Caco-2 (cell line): ENCODE results near the gene CMBL. TPM values are rescaled to one million over a fixed set of nuclear protein-coding genes. Genes with fewer than 3 reads are reported as not detected.
A peak's percentile ranks its signal among the peaks of the same experiment; 100 is the strongest.

Experiments
- BruUV-seq: library from RNA; stranded (reverse); fragments of 400-500 nt; replicated peaks from 2 replicates; lab custom pipeline; 2021; lab: Mats Ljungman, UMichigan
- CTCF ChIA-PET: fragments of 300-600 bp; sonication (Branson Sonifier 250); formaldehyde crosslinking; loops from one replicate; lab custom pipeline; 2022; ENCODE audit warnings: antibody characterized with exemption; lab: Charles Lee
- POLR2A ChIA-PET: fragments of 300-600 bp; sonication (Branson Sonifier 250); formaldehyde crosslinking; loops from one replicate; lab custom pipeline; 2022; ENCODE audit warnings: antibody characterized with exemption; lab: Charles Lee
- DNase-seq, 2 experiments: peaks; one replicate each; pipeline versions ENCODE4 v3.0.0 to v3.0.0-alpha.2; 2020 to 2022
- H3K27me3 ChIP-seq: replicated peaks from 2 replicates; pipeline ENCODE4 v1.6.0; 2011; ENCODE audit warnings: low read length; ENCODE audit not compliant: control insufficient read depth, insufficient read depth
- H3K36me3 ChIP-seq: 2 replicates; pipeline ENCODE4 v1.5.1; 2011; ENCODE audit warnings: low read length; ENCODE audit not compliant: control insufficient read depth, insufficient read depth
- H3K4me1 ChIP-seq: fragments of 250-450 bp; sonication (Bioruptor Pico); 2 replicates; pipeline ENCODE4 v1.5.1; 2020; ENCODE audit warnings: mild to moderate bottlenecking
- H3K4me3 ChIP-seq: 2 replicates; pipeline ENCODE4 v1.5.1; 2011; ENCODE audit warnings: low read depth, mild to moderate bottlenecking, control low read depth, low read length
- H3K9me3 ChIP-seq: fragments of 250-450 bp; sonication (Bioruptor Pico); 2 replicates; pipeline ENCODE4 v1.5.1; 2020; ENCODE audit warnings: mild to moderate bottlenecking, moderate library complexity
- H3K27ac Mint-ChIP-seq: one replicate; pipeline ENCODE4 v1.8.0; 2022; ENCODE audit warnings: mixed read lengths; ENCODE audit not compliant: unreplicated experiment
- H3K27me3 Mint-ChIP-seq: one replicate; pipeline ENCODE4 v1.8.0; 2022; ENCODE audit warnings: mixed read lengths; ENCODE audit not compliant: insufficient read depth, unreplicated experiment
- H3K36me3 Mint-ChIP-seq: one replicate; pipeline ENCODE4 v1.8.0; 2022; ENCODE audit warnings: mild to moderate bottlenecking, mixed read lengths; ENCODE audit not compliant: insufficient read depth, unreplicated experiment
- H3K4me1 Mint-ChIP-seq: one replicate; pipeline ENCODE4 v1.8.0; 2022; ENCODE audit warnings: low read depth, mixed read lengths; ENCODE audit not compliant: unreplicated experiment
- H3K4me3 Mint-ChIP-seq: one replicate; pipeline ENCODE4 v1.8.0; 2022; ENCODE audit warnings: mild to moderate bottlenecking, moderate library complexity, mixed read lengths; ENCODE audit not compliant: unreplicated experiment
- H3K9me3 Mint-ChIP-seq: one replicate; pipeline ENCODE4 v1.8.0; 2022; ENCODE audit warnings: mixed read lengths; ENCODE audit not compliant: unreplicated experiment
- intact Hi-C: fragments of 100-400 bp; cut with micrococcal nuclease; formaldehyde crosslinking; loops from one replicate; pipeline ENCODE4 v1.10.0; 2022; ENCODE audit not compliant: unreplicated experiment
- total RNA-seq: library from RNA; stranded (reverse); gene quantifications from 2 replicates; pipeline ENCODE4 v1.2.3, GENCODE V29; 2022
- TF ChIP-seq, protein P1 (sequence below), 2 experiments: fragments of 200-600 bp in 1 of 2; IDR thresholded peaks; 1 replicate in 1 of 2; 2 replicates in 1 of 2; pipeline versions ENCODE4 v1.5.1 to v1.8.0; 2011 to 2022; ENCODE audit warnings: antibody characterized with exemption in 1 of 2, control low read depth in 1 of 2, inconsistent platforms in 1 of 2, low read depth in 1 of 2, low read length in 1 of 2, mild to moderate bottlenecking in 1 of 2, moderate library complexity in 1 of 2; ENCODE audit not compliant: insufficient read depth in 1 of 2, severe bottlenecking in 1 of 2, unreplicated experiment in 1 of 2

CMBL gene
- total RNA-seq, 1 experiment from 2014 or later: 18.4 TPM

DNA sequence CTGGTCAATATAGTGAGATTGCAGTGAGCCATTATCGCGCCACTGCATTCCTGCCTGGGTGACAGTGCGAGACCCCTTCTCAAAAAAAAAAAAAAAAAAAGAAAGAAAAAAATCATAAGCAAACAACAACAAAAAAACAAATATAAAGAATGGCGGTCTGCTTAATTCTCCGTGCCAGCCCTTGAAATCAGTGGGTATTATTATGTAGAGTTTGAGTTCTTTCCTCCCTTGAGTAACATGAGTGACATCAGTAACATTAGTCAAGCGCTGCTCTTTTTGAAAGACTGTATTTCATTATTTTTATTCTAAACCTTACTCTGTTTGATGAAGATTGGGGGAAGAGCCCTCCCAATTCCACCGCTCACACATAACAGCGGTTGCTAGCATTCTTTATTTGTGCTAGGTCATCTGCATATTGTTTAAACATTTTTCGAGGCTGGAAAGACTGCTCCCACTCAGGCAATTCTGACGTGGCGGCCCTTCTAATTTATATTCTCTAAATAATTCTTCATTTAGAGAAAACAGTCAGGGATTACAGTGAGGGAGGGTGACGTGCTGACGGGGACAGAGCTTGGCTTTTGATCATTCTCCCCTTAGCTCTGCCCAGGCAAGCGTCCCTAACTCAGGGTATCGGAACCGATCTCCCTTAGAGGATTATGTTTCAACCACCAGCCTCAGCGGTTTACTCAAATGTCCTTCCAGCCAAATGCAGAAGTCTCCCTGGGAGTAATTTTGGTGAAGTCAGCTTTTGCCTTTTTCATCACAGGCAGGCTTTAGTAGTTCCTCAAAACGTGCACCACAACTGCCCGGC is 44.9 kb upstream of the CMBL start:
- TF ChIP-seq, protein P1, sequence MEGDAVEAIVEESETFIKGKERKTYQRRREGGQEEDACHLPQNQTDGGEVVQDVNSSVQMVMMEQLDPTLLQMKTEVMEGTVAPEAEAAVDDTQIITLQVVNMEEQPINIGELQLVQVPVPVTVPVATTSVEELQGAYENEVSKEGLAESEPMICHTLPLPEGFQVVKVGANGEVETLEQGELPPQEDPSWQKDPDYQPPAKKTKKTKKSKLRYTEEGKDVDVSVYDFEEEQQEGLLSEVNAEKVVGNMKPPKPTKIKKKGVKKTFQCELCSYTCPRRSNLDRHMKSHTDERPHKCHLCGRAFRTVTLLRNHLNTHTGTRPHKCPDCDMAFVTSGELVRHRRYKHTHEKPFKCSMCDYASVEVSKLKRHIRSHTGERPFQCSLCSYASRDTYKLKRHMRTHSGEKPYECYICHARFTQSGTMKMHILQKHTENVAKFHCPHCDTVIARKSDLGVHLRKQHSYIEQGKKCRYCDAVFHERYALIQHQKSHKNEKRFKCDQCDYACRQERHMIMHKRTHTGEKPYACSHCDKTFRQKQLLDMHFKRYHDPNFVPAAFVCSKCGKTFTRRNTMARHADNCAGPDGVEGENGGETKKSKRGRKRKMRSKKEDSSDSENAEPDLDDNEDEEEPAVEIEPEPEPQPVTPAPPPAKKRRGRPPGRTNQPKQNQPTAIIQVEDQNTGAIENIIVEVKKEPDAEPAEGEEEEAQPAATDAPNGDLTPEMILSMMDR (IDR thresholded peaks at IDR 0.05; ENCODE audit: insufficient read depth in 1 of 2, low read depth in 1 of 2, low read length in 1 of 2, severe bottlenecking in 1 of 2, unreplicated experiment in 1 of 2): no peak
- Mint-ChIP-seq H3K4me3 (peak overlapping the region; percentile 97), H3K27me3 (no peaks in the 10 kb centered on the region), H3K9me3 (no peaks in the 10 kb centered on the region), H3K4me1 (no peaks in the 10 kb centered on the region), H3K36me3 (peaks cover 13% of the 10 kb centered on the region), H3K27ac (peak overlapping the region; percentile 99)
- H3K27me3 ChIP-seq: no peaks in the 10 kb centered on the region
- POLR2A ChIA-PET: interaction anchor here (0.6 to 1.2 kb wide), 9 partner anchors 44 to 199 kb away, joined by 3 to 6 read pairs (median 3); partner anchors contain the start of genes ATPSCKMT and CCT5
- TSS peak; percentile 91 for BruUV-seq
- H3K36me3 ChIP-seq: no peaks in the 10 kb centered on the region
- CTCF ChIA-PET: interaction anchor here (0.9 to 1.2 kb wide), 5 partner anchors 12 to 69 kb away, joined by 3 to 5 read pairs (median 4); no protein-coding TSS in a partner anchor
- H3K4me3 ChIP-seq: peak overlapping the region; percentile 78
- no peaks in the 10 kb centered on the region for H3K9me3 ChIP-seq
- DNase-seq: no peak
- peaks cover 7% of the 10 kb centered on the region; the same call in 1 of the 2 replicates for H3K4me1 ChIP-seq
- intact Hi-C loops: loop anchor here (1.0 to 5.0 kb wide), 4 partner anchors 18 to 130 kb away; no protein-coding TSS in a partner anchor

DNA sequence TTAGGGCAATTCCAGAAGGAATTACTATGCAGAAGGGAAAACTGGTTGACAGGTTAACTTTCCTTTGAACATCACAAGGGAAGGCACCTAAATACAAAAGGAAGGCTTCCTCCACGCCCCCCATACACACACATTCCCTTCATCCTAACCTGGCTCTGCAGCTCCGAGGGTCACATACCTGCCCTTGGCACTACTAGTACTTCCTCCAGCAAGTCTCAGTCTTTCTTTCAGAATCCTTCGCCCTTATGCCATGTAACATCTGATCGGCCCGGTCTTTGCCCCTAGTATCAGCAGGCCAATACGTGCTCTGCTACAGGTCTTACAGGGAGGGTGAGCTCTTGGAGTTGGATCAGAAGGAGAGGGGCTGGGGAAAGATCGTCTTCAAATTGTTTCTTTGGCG is 44.2 kb upstream of the CMBL start:
- intact Hi-C loops: loop anchor here (2.0 to 5.0 kb wide), 3 partner anchors 17 to 130 kb away; no protein-coding TSS in a partner anchor
- Histone ChIP-seq H3K36me3 (no peaks in the 10 kb centered on the region), H3K4me3 (no peak overlapping the region), H3K9me3 (no peaks in the 10 kb centered on the region), H3K27me3 (no peaks in the 10 kb centered on the region), H3K4me1 (peaks cover 7% of the 10 kb centered on the region; the same call in 1 of the 2 replicates)
- no peaks in the 10 kb centered on the region for H3K4me1 Mint-ChIP-seq
- TF ChIP-seq, protein P1 (IDR thresholded peaks at IDR 0.05; ENCODE audit: insufficient read depth in 1 of 2, low read depth in 1 of 2, low read length in 1 of 2, severe bottlenecking in 1 of 2, unreplicated experiment in 1 of 2): no peak
- no peaks in the 10 kb centered on the region for H3K27me3 Mint-ChIP-seq
- ChIA-PET POLR2A (no interaction called here), CTCF (no interaction called here)
- peaks cover 13% of the 10 kb centered on the region for H3K36me3 Mint-ChIP-seq
- BruUV-seq: no TSS peak
- H3K9me3 Mint-ChIP-seq: no peaks in the 10 kb centered on the region
- peak overlapping the region; percentile 99 for H3K27ac Mint-ChIP-seq
- no peak for DNase-seq
- peak overlapping the region; percentile 97 for H3K4me3 Mint-ChIP-seq

DNA sequence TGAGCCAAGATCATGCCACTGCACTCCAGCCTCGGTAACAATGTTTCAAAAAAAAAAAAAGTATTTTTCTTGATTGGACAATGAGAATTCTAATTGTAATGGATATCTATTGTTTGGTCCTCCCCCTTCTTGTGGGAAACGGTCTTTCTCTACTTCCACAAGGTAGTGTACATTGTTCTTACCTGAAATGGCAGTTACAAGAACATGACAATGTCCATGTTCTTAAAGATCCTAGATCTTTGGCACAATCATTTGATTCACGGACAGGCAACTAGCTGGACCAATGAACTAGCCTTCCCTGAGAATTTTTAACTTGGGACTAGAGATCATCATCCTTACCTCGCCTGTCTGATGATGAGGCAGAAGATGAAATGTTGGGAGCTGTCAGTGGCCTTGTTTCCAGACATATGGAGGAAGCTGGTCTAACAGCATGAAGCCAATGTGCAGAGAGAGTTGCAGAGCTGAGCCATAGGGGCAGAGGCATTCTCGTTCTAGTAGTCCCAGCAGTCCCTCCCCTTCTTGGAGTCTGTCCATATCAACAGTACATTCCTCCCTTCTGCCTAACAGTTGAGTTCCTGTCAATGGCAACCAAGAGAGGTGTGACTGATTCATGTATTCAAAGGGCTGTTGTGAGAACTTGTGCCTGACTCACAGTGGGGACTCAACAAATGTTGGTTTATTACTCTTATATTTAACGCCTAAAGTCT is 43.6 kb upstream of the CMBL start:
- H3K9me3 ChIP-seq: no peaks in the 10 kb centered on the region
- no peaks in the 10 kb centered on the region for H3K27me3 Mint-ChIP-seq
- H3K27me3 ChIP-seq: no peaks in the 10 kb centered on the region
- DNase-seq: no peak
- no peaks in the 10 kb centered on the region for H3K4me1 Mint-ChIP-seq
- POLR2A ChIA-PET: no interaction called here
- H3K4me3 ChIP-seq: no peak overlapping the region
- no peaks in the 10 kb centered on the region for H3K9me3 Mint-ChIP-seq
- peak overlapping the region; percentile 97 for H3K4me3 Mint-ChIP-seq
- TF ChIP-seq, protein P1 (IDR thresholded peaks at IDR 0.05; ENCODE audit: insufficient read depth in 1 of 2, low read depth in 1 of 2, low read length in 1 of 2, severe bottlenecking in 1 of 2, unreplicated experiment in 1 of 2): no peak
- H3K36me3 Mint-ChIP-seq: peaks cover 13% of the 10 kb centered on the region
- H3K27ac Mint-ChIP-seq: no peak overlapping the region
- CTCF ChIA-PET: no interaction called here
- no peaks in the 10 kb centered on the region for H3K36me3 ChIP-seq
- no TSS peak for BruUV-seq
- intact Hi-C loops: loop anchor here (5.0 kb wide), 2 partner anchors 69 to 131 kb away; no protein-coding TSS in a partner anchor
- peaks cover 7% of the 10 kb centered on the region; the same call in 1 of the 2 replicates for H3K4me1 ChIP-seq
